Skeletal muscle satellite cell (primary cell): Measurements from ENCODE around the gene LAMTOR1.

Source experiments
- H3K27me3 ChIP-seq: 2 replicates; pipeline ENCODE4 v1.7.0; 2013; ENCODE audit warnings: low read length; ENCODE audit not compliant: control insufficient read depth, insufficient read depth
- H3K36me3 ChIP-seq: 2 replicates; pipeline ENCODE4 v1.7.0; 2013; ENCODE audit warnings: mild to moderate bottlenecking, control low read depth, low read length; ENCODE audit not compliant: insufficient read depth
- H3K4me1 ChIP-seq: 2 replicates; pipeline ENCODE4 v1.7.0; 2013; ENCODE audit warnings: low read length; ENCODE audit not compliant: control insufficient read depth, insufficient read depth
- H3K4me2 ChIP-seq: 2 replicates; pipeline ENCODE4 v1.7.0; 2013; ENCODE audit warnings: mild to moderate bottlenecking, low read length
- H3K4me3 ChIP-seq: 2 replicates; pipeline ENCODE4 v1.7.0; 2013; ENCODE audit warnings: low read length
- H3K9ac ChIP-seq: 2 replicates; pipeline ENCODE4 v1.7.0; 2013; ENCODE audit warnings: mild to moderate bottlenecking, low read depth, low read length, moderate library complexity
- H3K9me3 ChIP-seq: replicated peaks from 2 replicates; pipeline ENCODE4 v1.7.0; 2013; ENCODE audit warnings: mild to moderate bottlenecking, control low read depth, low read length

Gene LAMTOR1

DNA sequence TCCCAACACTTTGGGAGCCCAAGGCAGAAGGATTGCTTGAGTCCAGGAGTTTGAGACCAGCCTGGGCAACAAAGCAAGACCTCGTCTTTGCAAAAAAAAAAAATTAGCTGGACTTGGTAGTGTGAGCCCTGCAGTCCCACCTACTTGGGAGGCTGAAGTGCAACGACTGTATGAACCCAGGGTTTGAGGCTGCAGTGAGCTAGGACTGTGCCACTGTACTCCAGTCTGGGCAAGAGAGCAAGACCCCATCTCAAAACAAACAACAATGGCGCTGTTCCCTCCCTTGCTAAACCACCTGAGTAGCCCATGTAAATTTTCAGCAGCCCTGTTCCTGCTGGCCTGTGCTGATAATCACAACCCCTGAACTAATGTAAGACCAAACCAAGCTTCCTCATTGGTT lies 3.1 kb downstream of the LAMTOR1 start:
- Histone ChIP-seq H3K4me1 (peaks cover 26% of the 10 kb centered on the region), H3K36me3 (peaks cover 53% of the 10 kb centered on the region), H3K27me3 (no peaks in the 10 kb centered on the region), H3K9ac (no peak overlapping the region), H3K9me3 (no peaks in the 10 kb centered on the region), H3K4me2 (peak overlapping the region; percentile 9), H3K4me3 (no peak overlapping the region)

DNA sequence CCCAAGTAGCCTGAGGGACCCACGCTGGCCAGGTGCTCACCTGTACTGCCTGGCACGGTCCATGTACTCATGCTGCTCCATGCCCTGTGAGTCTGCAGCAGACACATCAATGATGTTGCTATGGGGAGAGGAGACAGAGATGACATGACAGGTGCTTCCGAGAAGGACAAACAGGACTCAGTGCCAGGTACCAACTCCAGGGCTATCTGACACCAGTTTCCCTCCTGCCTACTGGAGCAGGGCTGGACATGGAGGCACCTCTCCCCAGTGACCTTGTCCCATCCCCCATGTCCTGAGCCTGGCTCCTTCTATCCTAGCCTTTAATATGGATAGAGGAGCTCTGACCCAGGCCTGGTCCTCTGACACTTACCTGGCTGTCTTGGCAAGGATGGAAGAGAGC lies 4.4 kb downstream of the LAMTOR1 start:
- Histone ChIP-seq H3K4me1 (peaks cover 25% of the 10 kb centered on the region), H3K9ac (no peak overlapping the region), H3K36me3 (peaks cover 63% of the 10 kb centered on the region), H3K4me3 (no peak overlapping the region), H3K9me3 (no peaks in the 10 kb centered on the region), H3K4me2 (no peak overlapping the region), H3K27me3 (no peaks in the 10 kb centered on the region)

DNA sequence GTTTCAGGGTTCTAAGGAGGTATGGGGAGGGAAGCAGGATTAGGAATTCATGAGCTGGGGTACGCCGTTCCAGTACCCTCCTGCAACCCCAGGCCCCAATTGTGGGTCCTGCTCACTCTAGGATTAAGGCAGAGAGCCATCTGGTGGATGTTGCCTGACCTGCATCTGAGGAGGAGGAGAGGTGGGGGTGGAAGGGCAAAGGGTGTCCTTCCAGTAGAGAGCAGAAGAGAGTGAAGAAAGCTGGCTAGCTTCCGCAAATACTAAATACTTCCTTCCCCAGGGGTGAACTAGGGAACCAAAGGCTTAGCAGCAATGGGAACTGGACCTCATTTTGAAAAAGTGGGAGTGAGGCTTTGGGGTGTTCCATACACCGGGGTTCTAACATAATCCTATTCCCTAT lies 11.8 kb downstream of the LAMTOR1 start:
- peaks cover 37% of the 10 kb centered on the region for H3K36me3 ChIP-seq
- H3K4me2 ChIP-seq: no peak overlapping the region
- no peak overlapping the region for H3K9ac ChIP-seq
- no peak overlapping the region for H3K4me3 ChIP-seq
- no peaks in the 10 kb centered on the region for H3K27me3 ChIP-seq
- no peaks in the 10 kb centered on the region for H3K9me3 ChIP-seq
- no peaks in the 10 kb centered on the region for H3K4me1 ChIP-seq

- Histone ChIP-seq H3K4me1 (no peaks in the 10 kb centered on the region), H3K4me2 (no peak overlapping the region), H3K36me3 (peaks cover 17% of the 10 kb centered on the region), H3K4me3 (no peak overlapping the region), H3K9ac (no peak overlapping the region), H3K27me3 (no peaks in the 10 kb centered on the region), H3K9me3 (no peaks in the 10 kb centered on the region)
Measured at GRCh38 chr11:72088076-72088808, 14.9 kb downstream of the LAMTOR1 start.

DNA sequence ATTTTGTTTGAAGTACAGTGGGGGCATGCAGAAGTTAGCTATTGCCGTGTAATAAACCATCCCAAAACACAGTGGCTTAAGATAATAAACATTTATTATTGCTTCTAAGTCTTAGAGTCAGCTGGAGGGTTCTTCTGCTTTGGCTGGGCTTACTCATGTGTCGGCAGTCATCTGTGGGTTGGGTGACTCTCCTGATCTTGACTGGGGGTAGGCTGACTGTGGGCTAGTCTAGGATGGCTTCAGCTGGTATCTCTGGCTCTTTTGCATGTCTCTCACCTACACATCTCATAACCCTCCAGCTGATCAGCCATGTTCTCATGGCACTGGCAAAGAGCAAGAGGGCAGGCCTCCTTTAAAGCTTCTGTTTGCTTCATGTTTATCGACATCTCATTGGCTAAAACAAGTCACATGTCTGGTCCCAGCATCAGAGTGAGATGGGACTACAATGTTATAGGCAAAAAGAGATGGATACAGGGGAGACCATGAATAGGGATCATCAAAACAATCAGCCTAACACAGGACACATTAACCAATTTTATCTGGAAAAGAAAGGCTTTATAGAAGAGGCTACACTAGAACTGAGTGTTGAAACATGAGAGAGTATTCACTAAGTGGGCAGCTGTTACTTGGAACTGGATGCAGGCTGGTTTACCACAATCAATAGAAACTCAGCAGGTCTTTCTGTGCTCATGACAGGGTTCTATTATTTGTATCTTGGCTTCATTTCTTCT lies 17.3 kb downstream of the LAMTOR1 start:
- H3K36me3 ChIP-seq: peaks cover 15% of the 10 kb centered on the region
- no peaks in the 10 kb centered on the region for H3K4me1 ChIP-seq
- H3K4me3 ChIP-seq: no peak overlapping the region
- H3K9me3 ChIP-seq: no peaks in the 10 kb centered on the region
- no peaks in the 10 kb centered on the region for H3K27me3 ChIP-seq
- H3K9ac ChIP-seq: no peak overlapping the region
- H3K4me2 ChIP-seq: no peak overlapping the region

DNA sequence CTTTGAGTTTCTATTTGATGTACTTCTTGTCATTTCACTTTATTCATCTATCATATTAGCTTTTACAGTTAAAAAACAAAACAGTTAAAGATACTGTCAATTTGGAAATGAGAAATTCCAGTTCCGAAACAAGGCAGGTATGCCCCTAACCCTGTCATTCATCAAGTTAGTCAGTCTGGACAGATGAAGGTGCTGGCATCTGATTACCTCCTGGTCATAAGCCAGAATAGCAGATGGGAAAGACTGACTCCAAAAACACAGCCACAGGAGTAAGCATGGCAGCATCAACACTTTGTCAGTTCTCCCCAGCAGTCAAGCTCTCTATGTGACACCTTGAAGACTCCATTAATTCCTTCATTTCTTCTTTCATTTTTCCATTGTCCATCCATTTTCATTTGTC lies 18.1 kb downstream of the LAMTOR1 start:
- Histone ChIP-seq H3K4me3 (no peak overlapping the region), H3K27me3 (no peaks in the 10 kb centered on the region), H3K9ac (no peak overlapping the region), H3K4me2 (no peak overlapping the region), H3K36me3 (peaks cover 6% of the 10 kb centered on the region), H3K4me1 (no peaks in the 10 kb centered on the region), H3K9me3 (no peaks in the 10 kb centered on the region)

DNA sequence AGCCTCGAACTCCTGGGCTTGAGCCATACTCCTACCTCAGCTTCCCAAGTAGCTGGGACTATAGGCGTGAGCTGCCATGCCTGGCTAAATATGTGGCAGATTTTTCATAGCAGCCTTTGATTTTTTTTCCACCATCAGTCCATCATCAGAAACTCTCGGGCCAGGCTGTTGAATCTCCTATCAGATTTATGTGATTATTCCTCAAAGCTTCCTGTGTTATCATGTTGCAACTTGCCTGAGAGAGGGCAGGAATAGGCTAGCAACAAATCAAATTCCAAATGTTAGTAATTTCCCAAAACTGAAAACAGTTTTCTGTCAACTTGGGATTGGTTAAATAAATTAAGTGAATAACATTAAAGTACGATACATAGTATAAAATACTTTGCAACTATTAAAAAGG lies 19.0 kb downstream of the LAMTOR1 start:
- no peak overlapping the region for H3K9ac ChIP-seq
- no peaks in the 10 kb centered on the region for H3K27me3 ChIP-seq
- H3K4me1 ChIP-seq: peaks cover under 1% of the 10 kb centered on the region
- no peaks in the 10 kb centered on the region for H3K36me3 ChIP-seq
- no peak overlapping the region for H3K4me2 ChIP-seq
- no peaks in the 10 kb centered on the region for H3K9me3 ChIP-seq
- H3K4me3 ChIP-seq: no peak overlapping the region

DNA sequence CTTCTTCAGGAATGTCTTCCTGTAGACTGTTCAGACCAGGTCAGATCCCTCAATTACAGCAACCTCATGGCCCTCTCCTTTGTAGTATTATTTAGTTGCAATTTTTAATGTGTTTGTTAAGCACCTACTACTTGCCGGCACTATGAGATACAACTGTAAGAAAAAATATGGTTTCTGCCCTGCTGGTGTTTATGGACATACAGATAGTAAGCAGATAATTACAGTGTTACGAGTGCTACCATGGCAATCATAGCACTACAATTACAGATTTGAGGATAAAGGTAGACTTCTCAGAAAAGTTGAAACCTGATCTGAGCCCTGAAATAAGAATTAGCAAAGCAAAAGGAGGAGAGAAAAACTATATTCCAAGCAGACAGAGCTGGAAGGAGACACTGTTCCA lies 19.7 kb downstream of the LAMTOR1 start:
- H3K4me1 ChIP-seq: peaks cover 7% of the 10 kb centered on the region
- no peak overlapping the region for H3K9ac ChIP-seq
- H3K4me2 ChIP-seq: no peak overlapping the region
- H3K27me3 ChIP-seq: no peaks in the 10 kb centered on the region
- no peaks in the 10 kb centered on the region for H3K36me3 ChIP-seq
- no peaks in the 10 kb centered on the region for H3K9me3 ChIP-seq
- H3K4me3 ChIP-seq: no peak overlapping the region

GRCh38 chr11:72081821-72082453 lies 21.2 kb downstream of the LAMTOR1 start:
- Histone ChIP-seq H3K4me2 (no peak overlapping the region), H3K9ac (no peak overlapping the region), H3K4me3 (no peak overlapping the region)

GRCh38 chr11:72081184-72081644 lies 21.9 kb downstream of the LAMTOR1 start:
- Histone ChIP-seq H3K36me3 (no peaks in the 10 kb centered on the region), H3K4me1 (peaks cover 11% of the 10 kb centered on the region), H3K9ac (peak overlapping the region; percentile 81), H3K9me3 (no peaks in the 10 kb centered on the region), H3K4me2 (peak overlapping the region; percentile 82), H3K27me3 (no peaks in the 10 kb centered on the region), H3K4me3 (peak overlapping the region; percentile 74)

More at GRCh38 chr11:72081821-72082453, 21.2 kb downstream of the LAMTOR1 start:
- H3K36me3 ChIP-seq: no peaks in the 10 kb centered on the region
- H3K9me3 ChIP-seq: no peaks in the 10 kb centered on the region
- H3K27me3 ChIP-seq: no peaks in the 10 kb centered on the region
- peaks cover 11% of the 10 kb centered on the region for H3K4me1 ChIP-seq

- Histone ChIP-seq H3K9me3 (no peaks in the 10 kb centered on the region), H3K36me3 (no peaks in the 10 kb centered on the region), H3K4me1 (peaks cover 11% of the 10 kb centered on the region), H3K4me3 (peak within 1 kb of the TSS; percentile 91), H3K4me2 (peak within 1 kb of the TSS; percentile 98), H3K27me3 (no peaks in the 10 kb centered on the region), H3K9ac (peak within 1 kb of the TSS; percentile 82)
Measured at GRCh38 chr11:72080326-72081183, 22.5 kb downstream of the LAMTOR1 start, which contains the start of the genes LRRC51 and NUMA1. LRRC51 (plus strand) TSS chr11:72080850; CDS start chr11:72089084, 8,234 bp downstream. NUMA1 (minus strand) TSS chr11:72080542; CDS start chr11:72035943, 44,599 bp downstream.
